HG03565 (cell line): Measurements from ENCODE around the gene TLK1.
"Not testable (repeated sequence)": the region's sequence is repeated elsewhere in the genome, so short reads cannot be mapped to it uniquely, and the experiment has no call there.

Experiments
- ATAC-seq: cut with Tn5 transposase; IDR thresholded peaks from one replicate; pipeline ENCODE4 v1.9.1; 2021; ENCODE audit warnings: mild to moderate bottlenecking, moderate library complexity; ENCODE audit not compliant: unreplicated experiment

Gene TLK1

DNA sequence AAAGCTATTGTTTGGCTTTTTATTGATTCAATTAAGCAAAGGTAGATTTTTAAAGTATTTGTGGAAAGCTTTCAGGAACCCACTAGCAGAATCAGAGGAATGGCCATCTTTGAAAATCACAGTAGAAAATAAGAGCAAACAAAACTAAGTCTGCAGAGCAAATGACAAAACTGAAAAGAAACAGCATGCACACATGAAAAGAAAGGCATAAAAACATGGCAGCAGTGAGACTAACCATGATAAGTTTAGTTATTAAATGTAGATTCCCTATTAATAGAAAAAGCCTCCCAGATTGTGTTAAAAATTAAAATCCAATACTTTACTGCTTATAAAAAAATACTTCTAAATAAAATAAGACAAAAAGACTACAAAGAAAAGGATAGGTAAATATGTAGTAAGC, 9.1 kb upstream of the TLK1 start:
- no peak for ATAC-seq

DNA sequence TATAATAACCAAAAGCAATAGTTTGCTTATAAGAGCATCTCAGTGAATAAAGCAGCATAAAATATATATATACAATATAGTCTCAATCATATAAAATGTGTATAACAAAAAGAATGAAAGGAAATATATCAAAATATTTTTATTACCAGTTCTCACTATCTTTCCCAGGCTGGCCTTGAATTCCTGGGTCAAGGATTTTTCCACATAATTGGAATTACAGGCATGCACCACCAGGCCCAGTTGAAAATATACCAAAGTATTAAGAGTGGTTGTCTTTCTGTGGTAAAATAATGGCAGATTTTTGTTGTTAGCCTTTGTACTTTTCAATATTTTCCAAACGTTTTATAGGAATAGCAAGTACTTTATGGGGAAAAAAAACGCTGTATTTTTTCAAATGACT, 8.6 kb upstream of the TLK1 start:
- no peak for ATAC-seq

DNA sequence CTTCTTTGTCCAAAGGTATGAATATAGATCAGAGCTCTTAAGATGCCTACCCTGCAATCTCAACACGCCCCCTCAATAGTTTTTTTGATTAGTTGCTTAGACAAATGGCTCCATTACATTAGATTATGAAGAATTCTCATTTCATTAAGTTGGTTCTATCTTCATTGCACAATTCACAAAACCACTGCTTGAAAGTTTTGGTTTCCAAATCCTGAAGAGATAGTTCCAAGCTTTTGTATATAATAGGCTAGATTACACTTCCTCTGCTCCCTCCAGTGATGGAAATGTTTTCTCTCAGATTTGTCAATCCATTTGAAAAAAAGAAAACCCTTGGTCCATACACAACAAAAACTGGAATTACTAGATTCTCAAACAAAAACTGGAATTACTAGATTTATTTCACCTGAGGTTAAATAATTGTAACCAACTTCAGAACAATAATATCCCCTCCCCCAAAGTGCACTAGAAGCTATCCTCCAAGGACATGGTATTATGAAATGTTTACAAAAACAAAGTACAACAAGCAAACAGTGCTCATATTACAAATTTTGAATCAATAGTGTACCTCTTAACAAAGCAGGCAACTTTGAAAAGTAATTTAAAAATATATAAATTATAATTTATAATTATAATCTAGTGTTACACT, 6.8 kb upstream of the TLK1 start:
- no peak for ATAC-seq

DNA sequence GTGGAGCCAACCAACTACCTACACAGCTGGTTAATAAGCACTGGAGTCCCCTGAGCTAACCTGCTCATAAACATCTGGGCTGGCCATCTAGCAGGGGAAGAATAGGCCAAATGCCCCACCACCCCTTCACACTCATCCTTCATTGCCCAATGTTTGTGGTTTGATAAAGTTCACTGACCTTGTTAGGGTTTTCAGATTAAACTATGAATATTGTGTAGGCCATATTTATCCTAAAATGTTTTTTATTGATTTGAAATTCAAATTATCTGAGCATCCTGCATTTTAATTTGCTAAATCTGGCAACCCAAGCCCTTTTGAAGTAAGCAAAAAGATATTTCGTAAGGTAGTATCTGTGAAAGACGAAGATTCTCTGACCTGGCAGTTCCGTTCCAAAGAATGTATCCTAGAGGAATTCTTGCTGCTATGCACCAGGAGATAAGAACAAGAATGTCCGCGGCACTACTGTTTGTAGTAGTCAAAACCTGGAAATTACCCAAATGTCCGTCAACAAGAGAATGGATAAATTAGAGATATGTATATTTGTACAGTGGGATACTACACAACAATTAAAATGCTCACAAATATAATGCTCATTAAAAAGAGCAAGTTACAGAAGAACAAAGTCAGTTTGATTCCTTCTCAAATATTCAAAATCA, 5.8 kb upstream of the TLK1 start:
- ATAC-seq = no peak

DNA sequence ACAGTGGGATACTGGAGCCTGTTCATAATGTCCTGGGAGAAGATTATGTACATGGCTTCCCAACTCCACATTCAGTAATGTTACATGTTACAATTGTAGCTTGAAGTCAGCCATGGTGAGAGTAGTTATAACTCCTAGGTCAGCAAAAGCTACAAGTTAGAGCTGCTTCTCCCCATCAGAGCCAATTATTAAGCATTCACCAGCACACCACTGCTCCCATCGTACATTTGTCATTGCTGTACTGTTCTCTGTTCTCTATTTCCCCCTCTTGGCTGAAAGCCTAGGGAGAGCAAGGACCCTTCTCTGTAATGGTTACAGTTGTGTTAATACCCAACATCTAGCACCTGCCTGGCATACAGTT, 5.3 kb upstream of the TLK1 start:
- no peak for ATAC-seq

DNA sequence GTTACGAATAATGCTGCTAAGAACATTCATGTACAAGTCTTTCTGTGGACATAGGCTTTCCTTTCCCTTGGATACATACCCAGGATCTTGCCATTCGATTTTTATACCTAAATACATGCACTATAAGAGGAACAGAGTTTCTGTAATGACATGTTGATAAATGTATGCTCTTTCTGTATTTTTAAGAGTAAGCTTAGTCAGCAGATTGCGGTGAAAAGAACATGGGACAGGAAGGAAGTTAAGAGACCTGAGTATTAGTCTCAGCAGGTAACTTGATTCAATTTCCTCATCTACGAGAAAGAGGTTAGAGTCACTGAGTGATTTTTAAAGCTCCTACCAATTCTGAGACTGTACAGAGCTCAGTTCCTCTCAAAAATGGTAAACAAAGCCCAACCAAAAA, 2.6 kb upstream of the TLK1 start:
- no peak for ATAC-seq

DNA sequence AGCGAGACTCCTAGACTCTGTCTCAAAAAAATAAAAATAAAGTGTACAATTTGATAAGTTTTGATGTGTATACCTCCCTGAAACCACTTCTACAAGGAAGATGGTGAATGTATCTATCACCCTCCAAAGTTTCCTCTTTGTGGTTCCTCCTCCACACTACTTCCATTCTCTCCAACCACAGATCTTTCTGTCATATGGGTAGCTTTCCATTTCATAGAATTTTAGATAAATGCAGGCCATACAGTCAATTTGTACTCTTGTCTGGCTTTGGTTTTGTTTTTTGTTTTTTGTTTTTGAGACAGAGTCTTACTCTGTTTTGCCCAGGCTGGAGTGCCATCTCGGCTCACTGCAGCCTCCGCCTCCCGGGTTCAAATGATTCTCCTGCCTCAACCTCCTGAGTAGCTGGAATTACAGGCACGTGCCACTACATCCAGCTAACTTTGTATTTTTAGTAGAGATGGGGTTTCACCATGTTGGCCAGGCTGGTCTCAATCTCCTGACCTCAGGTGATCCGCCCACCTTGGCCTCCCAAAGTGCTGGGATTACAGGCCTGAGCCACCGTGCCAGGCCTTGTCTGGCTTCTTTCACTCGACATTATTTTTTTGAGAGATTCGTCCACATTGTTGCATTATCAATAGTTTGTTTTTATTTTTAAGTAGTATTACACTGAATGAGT, 2.0 kb upstream of the TLK1 start:
- ATAC-seq = not testable (repeated sequence)

DNA sequence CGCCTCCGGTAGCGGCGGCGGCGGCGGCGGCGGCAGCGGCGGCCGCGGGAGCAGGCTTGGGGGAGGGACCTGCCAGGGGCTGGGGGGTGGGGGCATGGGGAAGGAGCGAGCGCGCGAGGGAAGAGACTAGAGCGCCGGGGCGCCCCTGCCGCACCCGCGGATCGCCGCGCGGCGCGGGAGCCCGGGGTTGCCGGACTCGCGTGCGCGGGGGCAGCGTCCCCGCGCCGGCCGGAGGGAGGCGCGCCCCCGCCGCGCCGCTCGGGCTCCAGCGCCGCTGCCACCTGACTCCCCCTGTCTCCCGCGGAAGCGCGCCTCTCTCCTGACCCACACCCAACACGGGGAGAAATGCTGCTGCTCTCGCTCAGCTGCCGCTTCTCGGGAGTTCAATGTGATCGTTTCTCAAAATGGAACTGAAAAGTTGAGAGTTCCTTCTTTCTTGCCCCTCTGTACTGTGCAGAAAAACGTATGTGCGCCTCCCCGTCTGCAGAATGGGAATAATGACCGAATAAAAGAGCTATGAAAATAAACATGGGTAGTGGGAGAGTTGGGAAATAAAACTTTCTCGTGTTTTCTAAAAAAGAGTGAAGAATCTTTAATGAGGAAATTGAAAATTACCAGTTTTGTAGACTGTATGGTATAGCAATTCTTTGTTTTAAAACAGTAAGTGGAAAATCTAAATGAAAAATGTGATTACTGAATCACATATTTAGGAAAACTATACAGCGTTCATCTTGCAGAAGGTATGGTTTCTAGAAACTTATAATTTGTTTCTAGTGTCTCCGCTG, 455 bp upstream of the TLK1 start:
- peak; percentile 47 for ATAC-seq

DNA sequence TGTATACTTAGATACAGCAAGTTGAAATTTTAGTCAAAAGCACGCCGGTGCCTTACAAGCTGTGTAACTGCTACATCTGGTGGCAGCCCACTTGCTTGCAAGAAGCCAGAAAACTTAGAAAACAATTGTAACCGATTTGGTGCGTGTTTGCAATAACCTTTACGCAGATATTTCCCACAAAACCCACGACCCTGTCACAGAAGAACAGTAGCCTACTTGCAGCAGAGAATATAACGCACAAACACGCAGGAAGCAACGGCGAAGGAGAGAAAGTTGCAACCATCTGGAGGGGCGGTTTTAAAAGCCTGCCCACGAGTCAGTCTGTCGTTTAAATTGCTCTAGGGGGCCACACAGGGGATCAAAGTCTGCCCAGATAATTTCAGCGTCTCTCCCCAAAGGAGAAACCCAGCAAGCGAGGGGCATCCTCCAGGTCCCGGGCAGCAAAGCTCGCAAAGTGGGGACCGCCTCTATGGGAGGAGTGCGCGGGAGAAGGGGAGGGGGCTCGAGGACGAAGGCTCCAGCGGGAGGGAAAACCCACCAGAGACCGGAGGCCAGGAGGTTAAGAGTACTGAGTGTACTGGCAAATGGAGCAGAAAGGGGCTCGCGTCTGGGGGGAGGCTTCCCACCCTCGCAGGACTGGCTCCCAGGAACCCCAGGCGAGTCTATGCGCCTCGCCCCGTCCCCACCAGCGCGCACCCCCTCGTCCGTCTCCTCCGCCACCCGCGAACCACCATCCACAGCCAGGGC, 1.1 kb downstream of the TLK1 start:
- no peak for ATAC-seq

DNA sequence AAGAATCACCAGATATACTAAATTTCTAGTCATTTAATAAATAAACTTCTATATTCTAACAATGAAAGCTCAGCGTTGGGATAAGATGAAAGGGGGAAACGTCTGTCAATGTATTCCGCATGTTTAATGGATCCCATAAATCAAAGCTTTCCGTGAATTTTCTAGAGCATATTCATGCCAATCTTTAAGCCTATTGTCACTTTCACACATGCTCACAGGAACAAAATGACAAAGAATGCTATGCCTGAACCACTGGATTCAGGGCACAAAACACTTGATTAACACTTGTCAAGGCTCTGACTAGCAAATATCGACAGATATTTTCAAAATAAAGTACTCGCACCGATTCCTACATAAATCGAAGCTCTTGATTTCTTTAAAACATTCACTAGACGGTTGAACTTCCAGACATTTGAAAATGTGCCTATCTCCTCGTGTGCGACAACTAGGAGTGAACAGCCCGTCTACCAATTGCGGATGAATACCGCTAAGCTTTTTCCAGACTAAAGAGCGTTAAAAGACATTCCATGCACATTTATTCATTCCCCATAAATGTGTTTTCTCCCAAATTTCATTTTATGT, 1.8 kb downstream of the TLK1 start:
- no peak for ATAC-seq

DNA sequence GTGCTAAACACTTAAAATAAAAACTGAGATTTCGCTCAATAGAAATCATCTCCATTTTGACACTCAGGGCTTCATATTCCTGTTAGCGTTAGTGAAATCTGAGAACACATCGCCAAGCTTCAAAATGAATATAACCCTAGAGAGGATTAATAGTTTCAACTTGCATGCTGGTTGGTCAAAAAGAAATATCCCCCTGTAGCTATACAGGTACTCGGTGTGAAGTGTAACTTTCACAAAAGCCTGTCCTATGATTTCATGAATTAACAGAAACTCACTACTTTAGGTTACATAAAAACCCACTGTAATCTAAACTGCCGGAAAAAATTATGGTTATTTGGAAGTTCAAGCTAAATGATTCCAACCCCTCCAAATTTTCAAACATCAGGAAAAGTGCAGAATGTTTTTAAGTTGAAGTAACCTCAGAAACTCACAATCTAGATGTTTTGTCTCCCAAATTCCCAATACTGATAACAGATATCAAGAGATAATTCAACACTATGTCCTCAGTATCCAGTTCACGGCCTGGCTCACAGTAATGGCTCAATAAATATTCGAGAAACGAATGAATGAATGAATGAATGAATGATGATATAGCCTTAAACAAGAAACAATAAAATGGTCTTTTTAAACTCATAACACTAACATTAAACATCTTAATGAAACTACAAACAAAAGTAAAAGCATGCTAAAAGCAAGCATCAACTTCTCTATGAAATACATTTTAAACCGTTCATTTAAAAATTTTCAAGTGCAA, 2.5 kb downstream of the TLK1 start:
- ATAC-seq = no peak

DNA sequence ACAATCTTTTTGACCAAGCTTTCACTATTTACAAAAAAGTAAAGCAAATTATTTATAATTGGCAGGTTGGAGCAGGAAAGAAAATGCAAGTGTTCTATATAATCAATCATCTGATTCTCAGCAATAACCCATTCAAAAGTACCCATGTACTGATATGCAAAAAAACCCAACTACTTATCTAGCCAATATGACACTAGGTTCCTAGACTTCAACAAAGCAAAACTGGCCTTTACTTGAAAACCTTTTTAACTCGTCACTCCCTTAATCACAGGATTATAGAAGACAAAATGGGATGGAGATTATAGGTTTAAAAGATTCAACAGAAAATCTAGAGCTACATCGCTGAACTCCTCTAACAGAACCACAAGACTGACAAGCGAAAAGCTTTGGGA, 3.6 kb downstream of the TLK1 start:
- ATAC-seq = no peak

DNA sequence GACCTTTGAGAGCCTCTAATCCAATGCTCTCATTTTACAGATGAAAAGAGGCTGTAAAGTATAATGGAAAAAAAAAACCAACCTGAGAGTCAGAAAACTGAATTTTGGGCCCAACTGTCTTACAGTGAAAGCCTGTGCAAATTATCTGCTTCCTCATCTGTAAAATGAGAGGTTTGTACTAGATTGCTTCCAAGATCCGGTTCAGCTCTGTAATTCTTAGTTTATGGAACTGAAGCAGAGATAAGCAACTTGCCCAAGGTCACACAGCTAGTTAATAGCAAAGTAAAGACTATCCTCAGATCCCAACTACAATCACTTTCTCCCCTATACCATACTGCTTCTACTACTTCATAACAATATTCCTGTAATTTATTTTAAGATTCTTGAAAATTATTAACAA, 6.3 kb downstream of the TLK1 start:
- no peak for ATAC-seq

DNA sequence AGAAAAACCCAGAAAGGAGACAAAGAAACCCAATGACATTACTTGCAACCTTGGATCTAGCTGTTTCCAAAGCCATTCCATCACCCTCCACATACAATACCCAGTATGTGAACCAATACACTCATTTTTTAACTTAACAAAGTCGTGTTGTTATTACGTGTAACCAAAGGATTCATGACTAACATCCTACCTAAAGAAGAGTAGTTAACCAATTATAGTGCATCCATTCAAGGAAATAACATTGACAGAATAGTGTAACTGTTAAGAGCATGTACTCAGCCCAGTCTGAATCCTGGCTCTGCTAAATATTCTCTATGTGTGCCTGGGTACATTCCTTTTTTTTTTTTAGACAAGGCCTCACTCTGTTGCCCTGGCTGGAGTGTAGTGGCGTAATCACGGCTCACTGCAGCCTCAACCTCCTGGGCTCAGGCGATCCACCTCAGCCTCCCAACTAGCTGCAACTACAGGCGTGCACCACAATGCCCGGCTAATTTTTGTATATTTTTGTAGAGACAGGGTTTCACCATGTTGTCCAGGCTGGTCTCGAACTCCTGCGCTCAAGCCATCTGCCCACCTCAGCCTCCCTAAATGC, 9.9 kb downstream of the TLK1 start:
- no peak for ATAC-seq

DNA sequence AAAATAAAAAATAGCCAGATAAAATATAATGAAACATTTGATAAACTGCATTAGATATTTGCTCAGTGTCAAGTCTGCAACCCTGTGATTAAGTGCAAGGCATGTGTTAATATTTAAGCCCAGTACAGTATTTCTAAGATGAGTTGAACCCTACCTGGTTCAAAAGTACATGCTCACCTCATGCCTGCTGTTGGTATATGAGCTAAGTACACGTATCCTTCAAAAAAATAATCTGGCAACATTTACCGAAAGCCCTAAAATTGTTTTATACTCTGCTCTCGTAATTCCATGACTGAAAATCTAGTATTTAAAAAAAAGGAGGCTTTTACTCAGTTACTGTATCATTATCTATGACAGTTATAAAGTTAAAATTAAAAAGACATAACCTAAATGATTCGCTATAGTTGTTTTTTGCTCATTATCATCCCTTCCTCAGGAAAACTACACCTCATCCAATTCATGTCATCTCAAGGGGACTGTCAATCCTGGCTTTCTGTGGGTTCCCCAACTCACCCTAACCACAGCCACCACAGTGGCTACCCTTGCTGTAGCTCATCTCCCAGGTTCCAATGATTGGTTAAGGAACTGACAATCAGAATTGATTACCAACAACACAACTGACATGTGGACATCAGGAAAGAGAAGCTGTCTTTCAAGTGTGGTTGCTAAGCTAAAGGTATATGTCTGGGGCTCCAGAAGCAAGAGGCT, 10.6 kb downstream of the TLK1 start:
- no peak for ATAC-seq

DNA sequence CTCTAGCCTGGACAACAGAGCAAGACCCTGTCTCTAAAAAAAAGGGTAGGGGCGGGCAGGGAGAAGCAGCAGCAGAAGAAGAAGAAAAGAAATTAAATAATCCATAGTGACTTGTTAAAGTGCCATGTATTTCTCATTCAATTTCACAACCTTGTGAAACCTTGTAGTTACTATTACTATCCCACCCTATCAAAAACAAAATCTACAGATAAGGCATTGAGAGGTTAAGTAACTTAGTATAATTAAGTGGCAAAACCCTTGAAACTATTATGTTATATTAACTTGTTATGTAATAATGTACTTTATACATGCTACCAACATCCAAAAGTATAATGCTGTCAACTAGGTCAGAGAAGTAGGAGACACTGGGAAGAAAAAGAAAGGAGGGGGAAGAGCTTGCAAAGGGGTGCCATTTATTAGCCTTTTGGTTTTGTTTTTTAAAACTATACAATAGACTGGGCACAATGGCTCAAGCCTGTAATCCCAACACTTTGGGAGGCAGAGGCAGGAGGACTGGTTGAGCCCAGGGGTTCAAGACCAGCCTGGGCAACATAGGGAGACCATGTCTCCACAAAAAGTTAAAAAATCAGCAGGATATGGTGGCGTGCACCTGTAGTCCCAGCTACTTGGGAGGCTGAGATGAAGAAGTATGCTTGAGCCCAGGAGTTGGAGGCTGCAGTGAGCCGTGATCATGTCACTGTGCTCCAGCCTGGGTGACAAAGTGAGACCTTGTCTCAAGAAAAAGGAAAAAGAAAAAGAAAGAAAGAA, 11.3 kb downstream of the TLK1 start:
- ATAC-seq = no peak

DNA sequence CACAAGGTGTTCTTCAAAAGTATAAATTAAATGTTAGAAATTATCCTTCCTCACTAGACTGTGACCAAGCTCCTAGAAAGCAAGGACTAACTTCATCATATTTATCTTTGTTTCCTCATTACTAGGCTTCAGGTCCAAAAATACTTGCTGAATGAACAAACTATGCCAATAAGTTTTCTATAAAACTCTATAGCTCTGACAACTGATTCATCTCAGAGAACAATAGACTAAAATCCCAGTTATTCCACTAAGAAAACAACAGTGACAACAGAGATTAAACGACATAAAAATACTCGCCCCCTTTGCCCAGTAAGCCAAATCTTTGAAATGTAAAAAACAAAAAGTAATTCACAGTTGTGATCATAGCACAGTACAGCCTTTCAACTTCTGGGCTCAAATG, 13.6 kb downstream of the TLK1 start:
- ATAC-seq = no peak

DNA sequence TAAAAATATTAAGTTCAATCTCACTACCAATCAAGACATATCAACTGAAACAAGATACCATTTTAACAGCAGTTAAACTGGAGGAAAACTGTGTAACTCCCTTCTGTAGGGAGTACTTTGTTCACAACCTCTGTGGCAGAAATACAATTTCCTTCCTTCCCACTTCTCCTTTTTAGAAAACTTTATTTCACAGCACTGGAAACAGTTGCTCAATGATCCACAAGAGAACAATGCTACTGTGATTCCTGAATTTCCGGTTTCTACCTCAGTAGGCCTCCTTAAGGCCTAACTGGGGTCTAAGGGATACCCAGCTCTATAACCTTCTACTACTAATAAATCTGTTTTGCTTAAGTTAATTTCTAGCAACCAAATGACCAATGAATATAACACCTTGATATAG, 14.1 kb downstream of the TLK1 start:
- ATAC-seq = no peak
